ENCODE data around the gene RAP1GDS1. TPM values are rescaled to one million over a fixed set of nuclear protein-coding genes. Genes with fewer than 3 reads are reported as not detected.

Gene RAP1GDS1
- total and polyA plus RNA-seq, 2 of the 13 experiments (the other 11 are each of a cell fraction or from before 2014, with no cell fraction given), result 19.3 to 42.5 TPM

- TF ChIP-seq CENPBD1 (CRISPR knock-in tag; IDR thresholded peaks at IDR 0.05; ENCODE audit: borderline replicate concordance, low read depth), result no peak
- TF ChIP-seq ZNF737 (CRISPR knock-in tag; IDR thresholded peaks at IDR 0.05; ENCODE audit: borderline replicate concordance), result no peak
- TF ChIP-seq ZNF326 (CRISPR knock-in tag; IDR thresholded peaks at IDR 0.05; ENCODE audit: borderline replicate concordance), result no peak
- TF ChIP-seq MNT (IDR thresholded peaks at IDR 0.05), result no peak
- TF ChIP-seq ZNF34 (CRISPR knock-in tag; IDR thresholded peaks at IDR 0.05; ENCODE audit: borderline replicate concordance), result no peak
- TF ChIP-seq ZBTB42 (CRISPR knock-in tag; IDR thresholded peaks at IDR 0.05), result no peak
- TF ChIP-seq KLF15 (CRISPR knock-in tag; IDR thresholded peaks at IDR 0.05; ENCODE audit: borderline replicate concordance), result no peak
- no peak for TF ChIP-seq HOXA3 (CRISPR knock-in tag; IDR thresholded peaks at IDR 0.05)
- TF ChIP-seq ZKSCAN1 (IDR thresholded peaks at IDR 0.05; ENCODE audit: low read length), result no peak
- no peak for TF ChIP-seq ZNF343 (CRISPR knock-in tag; IDR thresholded peaks at IDR 0.05)
- no peak for TF ChIP-seq BRCA1 (CRISPR knock-in tag; IDR thresholded peaks at IDR 0.05)
- no peak for TF ChIP-seq HMGA1 (CRISPR knock-in tag; conservative IDR thresholded peaks at IDR 0.05)
- no peak for TF ChIP-seq NFKB2 (CRISPR knock-in tag; IDR thresholded peaks at IDR 0.05; ENCODE audit: borderline replicate concordance)
- 0 out of 2 replicates have a peak, but pooled peaks have one; percentile 4 for TF ChIP-seq ZSCAN9 (CRISPR knock-in tag; IDR thresholded peaks at IDR 0.05; ENCODE audit: borderline replicate concordance)
- TF ChIP-seq ZSCAN25 (CRISPR knock-in tag; IDR thresholded peaks at IDR 0.05), result no peak
- no peak for TF ChIP-seq ZNF574 (CRISPR knock-in tag; IDR thresholded peaks at IDR 0.05)
- no peak for TF ChIP-seq KMT2B (CRISPR knock-in tag; IDR thresholded peaks at IDR 0.05)
- no peak for TF ChIP-seq HINFP (CRISPR knock-in tag; IDR thresholded peaks at IDR 0.05; ENCODE audit: low read depth)
- TF ChIP-seq ZNF597 (CRISPR knock-in tag; IDR thresholded peaks at IDR 0.05), result no peak
- TF ChIP-seq TFDP2 (CRISPR knock-in tag; IDR thresholded peaks at IDR 0.05), result no peak
- TF ChIP-seq ELF3 (CRISPR knock-in tag; IDR thresholded peaks at IDR 0.05), result no peak
- TF ChIP-seq ZNF136 (CRISPR knock-in tag; IDR thresholded peaks at IDR 0.05; ENCODE audit: low read depth), result no peak
- no peak for TF ChIP-seq ZNF333 (CRISPR knock-in tag; IDR thresholded peaks at IDR 0.05; ENCODE audit: borderline replicate concordance)
These were observed 1.1 kb upstream of the RAP1GDS1 start (continued) for GRCh38 chr4:98260047-98260578.

All from HepG2 (cell line).